SU-DHL-6 (cell line): ENCODE results near the gene RABEP2.

ENCODE experiments used
- H2AFZ ChIP-seq: fragments of 200-600 bp; sonication (generic); 2 replicates; pipeline ENCODE4 v1.6.1; 2014; ENCODE audit warnings: low read depth, mild to moderate bottlenecking, moderate library complexity, mixed read lengths, antibody characterized with exemption, low read length; ENCODE audit not compliant: severe bottlenecking
- H3F3A ChIP-seq: fragments of 200-600 bp; shearing (Covaris generic); 2 replicates; pipeline ENCODE4 v1.6.0; 2016; ENCODE audit warnings: antibody characterized with exemption, mild to moderate bottlenecking; ENCODE audit not compliant: insufficient read depth
- H3K27ac ChIP-seq: fragments of 200-600 bp; sonication (generic); 2 replicates; pipeline ENCODE4 v1.5.1; 2016; ENCODE audit warnings: low read depth, mild to moderate bottlenecking, low read length, moderate library complexity, mixed read lengths
- H3K27me3 ChIP-seq: fragments of 200-600 bp; sonication (generic), shearing (Covaris generic); 2 replicates; pipeline ENCODE4 v1.6.0; 2014; ENCODE audit warnings: mild to moderate bottlenecking, low read length
- H3K36me3 ChIP-seq: fragments of 200-600 bp; sonication (generic); 2 replicates; pipeline ENCODE4 v1.6.1; 2014; ENCODE audit warnings: mild to moderate bottlenecking, low read length, mixed read lengths
- H3K4me2 ChIP-seq: fragments of 300-600, 200-600 bp; shearing (Covaris generic), sonication (generic); 2 replicates; pipeline ENCODE4 v1.6.0; 2014; ENCODE audit warnings: low read length, low read depth, mild to moderate bottlenecking; ENCODE audit not compliant: poor library complexity, severe bottlenecking
- H3K4me3 ChIP-seq: fragments of 200-600 bp; sonication (generic); 2 replicates; pipeline ENCODE4 v1.5.1; 2014; ENCODE audit warnings: antibody characterized with exemption, low read length, mild to moderate bottlenecking, mixed read lengths; ENCODE audit not compliant: insufficient read depth, poor library complexity, severe bottlenecking
- H3K79me2 ChIP-seq: fragments of 200-600 bp; sonication (generic); 2 replicates; pipeline ENCODE4 v1.6.1; 2014; ENCODE audit warnings: mild to moderate bottlenecking, low read length, moderate library complexity; ENCODE audit not compliant: insufficient read depth
- H3K9ac ChIP-seq: fragments of 200-600 bp; sonication (generic); 2 replicates; pipeline ENCODE4 v1.7.0; 2014; ENCODE audit warnings: mild to moderate bottlenecking, low read length
- H3K9me2 ChIP-seq: fragments of 200-600 bp; sonication (generic); replicated peaks from 2 replicates; pipeline ENCODE4 v1.6.1; 2014; ENCODE audit warnings: low read length; ENCODE audit not compliant: insufficient read depth
- H3K9me3 ChIP-seq: fragments of 200-600 bp; sonication (generic); 2 replicates; pipeline ENCODE4 v1.6.1; 2014; ENCODE audit warnings: low read length, mixed read lengths; ENCODE audit not compliant: insufficient read depth
- H4K20me1 ChIP-seq: fragments of 200-600 bp; sonication (generic); 2 replicates; pipeline ENCODE4 v1.6.1; 2014; ENCODE audit warnings: low read depth, mild to moderate bottlenecking, antibody characterized with exemption, low read length, moderate library complexity, mixed read lengths
- EZH2phosphoT487 ChIP-seq: fragments of 200-600 bp; sonication (generic), shearing (Covaris generic); conservative IDR thresholded peaks from 2 replicates; pipeline ENCODE4 v1.6.1; 2018; ENCODE audit warnings: mild to moderate bottlenecking, antibody characterized with exemption, low read length, moderate library complexity, mixed read lengths
- TF ChIP-seq, protein P1 (sequence below): fragments of 200-600 bp; sonication (generic); IDR thresholded peaks from one replicate; pipeline ENCODE4 v1.5.1; 2017; ENCODE audit warnings: antibody characterized with exemption, mild to moderate bottlenecking, low read length, moderate library complexity; ENCODE audit not compliant: insufficient read depth, poor library complexity, severe bottlenecking

The RABEP2 gene

DNA sequence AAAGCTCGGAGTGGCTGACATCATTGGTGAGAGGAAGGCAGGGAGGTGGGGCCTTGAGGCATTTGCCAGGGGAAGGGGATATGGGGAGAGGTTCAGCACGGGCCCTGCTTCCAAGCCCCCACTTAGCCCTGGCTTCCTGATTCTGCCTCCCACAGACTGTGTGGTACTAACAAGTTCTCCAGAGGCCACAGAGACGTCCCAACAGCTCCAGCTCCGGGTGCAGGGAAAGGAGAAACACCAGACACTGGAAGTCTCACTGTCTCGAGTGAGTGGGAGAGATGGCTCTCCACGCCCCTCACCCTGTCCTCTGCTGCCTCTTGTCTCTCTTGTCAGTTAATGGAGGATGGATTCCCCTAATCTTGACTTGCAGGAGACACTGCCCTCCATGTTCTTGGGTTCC is 33.8 kb upstream of the RABEP2 start:
- Histone ChIP-seq H3F3A (no peaks in the 10 kb centered on the region), H3K79me2 (no peaks in the 10 kb centered on the region; the same call in 1 of the 2 replicates), H4K20me1 (no peaks in the 10 kb centered on the region; the same call in 1 of the 2 replicates), H3K9me2 (no peaks in the 10 kb centered on the region), H2AFZ (no peak overlapping the region), H3K27me3 (no peaks in the 10 kb centered on the region), H3K9ac (no peak overlapping the region), H3K9me3 (no peaks in the 10 kb centered on the region), H3K4me3 (no peak overlapping the region), H3K36me3 (peaks cover 13% of the 10 kb centered on the region; the same call in 1 of the 2 replicates), H3K4me2 (no peak overlapping the region), H3K27ac (no peak overlapping the region)
- TF ChIP-seq, protein P1, sequence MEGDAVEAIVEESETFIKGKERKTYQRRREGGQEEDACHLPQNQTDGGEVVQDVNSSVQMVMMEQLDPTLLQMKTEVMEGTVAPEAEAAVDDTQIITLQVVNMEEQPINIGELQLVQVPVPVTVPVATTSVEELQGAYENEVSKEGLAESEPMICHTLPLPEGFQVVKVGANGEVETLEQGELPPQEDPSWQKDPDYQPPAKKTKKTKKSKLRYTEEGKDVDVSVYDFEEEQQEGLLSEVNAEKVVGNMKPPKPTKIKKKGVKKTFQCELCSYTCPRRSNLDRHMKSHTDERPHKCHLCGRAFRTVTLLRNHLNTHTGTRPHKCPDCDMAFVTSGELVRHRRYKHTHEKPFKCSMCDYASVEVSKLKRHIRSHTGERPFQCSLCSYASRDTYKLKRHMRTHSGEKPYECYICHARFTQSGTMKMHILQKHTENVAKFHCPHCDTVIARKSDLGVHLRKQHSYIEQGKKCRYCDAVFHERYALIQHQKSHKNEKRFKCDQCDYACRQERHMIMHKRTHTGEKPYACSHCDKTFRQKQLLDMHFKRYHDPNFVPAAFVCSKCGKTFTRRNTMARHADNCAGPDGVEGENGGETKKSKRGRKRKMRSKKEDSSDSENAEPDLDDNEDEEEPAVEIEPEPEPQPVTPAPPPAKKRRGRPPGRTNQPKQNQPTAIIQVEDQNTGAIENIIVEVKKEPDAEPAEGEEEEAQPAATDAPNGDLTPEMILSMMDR, result no peak
- TF ChIP-seq EZH2phosphoT487, result no peak

DNA sequence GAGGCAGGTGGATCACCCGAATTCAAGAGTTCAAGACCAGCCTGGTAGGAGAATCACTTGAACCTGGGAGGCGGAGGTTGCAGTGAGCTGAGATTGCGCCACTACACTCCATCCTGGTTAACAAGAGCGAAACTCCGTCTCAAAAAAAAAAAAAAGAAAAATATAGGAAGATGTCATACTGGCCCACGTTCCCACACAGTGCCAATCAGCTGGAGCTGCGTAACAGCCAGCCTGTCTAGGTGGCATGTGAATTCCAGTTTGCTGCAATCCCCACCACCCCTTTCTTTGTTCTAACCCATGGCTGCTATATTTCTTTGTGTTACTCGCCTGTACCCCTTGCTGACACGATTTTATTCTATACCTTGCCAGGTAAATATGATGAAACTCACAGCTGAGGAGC is 33.2 kb upstream of the RABEP2 start:
- Histone ChIP-seq H3F3A (no peaks in the 10 kb centered on the region), H3K36me3 (peaks cover 11% of the 10 kb centered on the region; the same call in 1 of the 2 replicates), H4K20me1 (no peaks in the 10 kb centered on the region; the same call in 1 of the 2 replicates), H3K4me2 (no peak overlapping the region), H3K79me2 (peaks cover 4% of the 10 kb centered on the region; the same call in 1 of the 2 replicates), H3K9ac (no peak overlapping the region), H3K4me3 (no peak overlapping the region), H2AFZ (no peak overlapping the region), H3K9me3 (no peaks in the 10 kb centered on the region), H3K27ac (no peak overlapping the region), H3K27me3 (no peaks in the 10 kb centered on the region), H3K9me2 (no peaks in the 10 kb centered on the region)
- TF ChIP-seq EZH2phosphoT487, result no peak
- TF ChIP-seq, protein P1, result no peak

DNA sequence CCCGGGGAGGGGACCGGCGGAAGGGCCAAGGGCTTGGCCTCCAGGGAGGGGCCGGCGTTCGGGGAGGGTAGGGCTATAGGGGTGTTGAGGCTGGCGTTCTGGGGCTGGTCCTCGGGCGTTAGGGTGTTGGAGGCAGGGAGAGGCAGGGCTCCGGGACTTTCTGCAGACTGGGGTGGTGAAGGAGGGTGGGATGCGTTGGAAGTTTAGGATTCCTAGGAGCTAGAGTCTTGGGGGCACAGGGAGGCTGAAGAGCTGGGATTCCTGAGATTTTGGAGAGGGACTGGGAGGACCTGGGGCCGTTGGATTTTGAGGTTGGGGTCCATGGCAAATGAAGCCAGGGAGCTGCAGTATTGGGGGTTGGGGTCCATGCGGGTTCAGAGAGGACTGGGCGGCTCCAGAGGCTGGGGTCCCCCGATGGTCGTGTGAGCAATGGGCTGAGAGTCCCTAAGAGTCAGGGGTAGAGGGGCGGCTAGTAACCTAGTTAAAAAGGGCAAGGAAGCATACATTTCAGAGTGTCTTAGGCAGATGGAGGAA is 26.4 kb upstream of the RABEP2 start:
- Histone ChIP-seq H3F3A (peaks cover 6% of the 10 kb centered on the region; the same call in 1 of the 2 replicates), H3K36me3 (peaks cover 6% of the 10 kb centered on the region; the same call in 1 of the 2 replicates), H2AFZ (peak overlapping the region; percentile 78)

More for the DNA sequence above, 26.4 kb upstream of the RABEP2 start:
- H3K27me3 ChIP-seq, result no peaks in the 10 kb centered on the region
- H3K27ac ChIP-seq, result peak overlapping the region; percentile 48
- H4K20me1 ChIP-seq, result no peaks in the 10 kb centered on the region; the same call in 1 of the 2 replicates
- no peaks in the 10 kb centered on the region for H3K9me2 ChIP-seq
- H3K9ac ChIP-seq, result peak overlapping the region; percentile 98
- H3K4me2 ChIP-seq, result peak overlapping the region; percentile 97
- peaks cover 26% of the 10 kb centered on the region for H3K79me2 ChIP-seq
- TF ChIP-seq EZH2phosphoT487, result no peak
- TF ChIP-seq, protein P1, result no peak
- peak overlapping the region; percentile 98 for H3K4me3 ChIP-seq
- H3K9me3 ChIP-seq, result no peaks in the 10 kb centered on the region
